LNCAP (cell line): Measurements from ENCODE around the gene RETREG1.

ENCODE experiments used
- CTCF ChIP-seq: fragments of 450-650 bp; IDR thresholded peaks from 2 replicates; pipeline ENCODE4 v1.5.1; 2017; ENCODE audit warnings: mild to moderate bottlenecking

Gene RETREG1

DNA sequence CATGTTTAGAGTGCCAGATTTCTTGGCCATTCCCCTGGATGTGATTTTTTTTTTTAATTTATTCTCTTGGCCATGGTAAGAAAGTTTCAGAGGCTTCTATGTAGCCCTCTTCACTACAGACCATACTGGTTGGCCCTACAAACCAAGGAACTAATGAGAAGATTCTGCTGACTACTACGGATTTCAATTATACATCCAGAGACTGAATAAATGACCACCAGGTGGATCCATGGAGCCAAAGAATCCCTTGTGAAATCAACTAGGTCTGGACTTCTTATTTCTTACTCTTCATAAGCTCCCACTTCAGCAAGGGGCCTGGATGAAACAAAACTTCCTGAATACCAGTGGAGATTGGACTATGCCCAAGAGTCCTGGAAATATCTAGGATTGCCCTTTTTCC lies 178.8 kb downstream of the RETREG1 start:
- peak; percentile 15; the same call in 1 of the 2 replicates for TF ChIP-seq CTCF

- no peak for TF ChIP-seq CTCF
Observed at GRCh38 chr5:16431490-16431889, 185.3 kb downstream of the RETREG1 start.

GRCh38 chr5:16430349-16431089 lies 186.3 kb downstream of the RETREG1 start:
- no peak for TF ChIP-seq CTCF

DNA sequence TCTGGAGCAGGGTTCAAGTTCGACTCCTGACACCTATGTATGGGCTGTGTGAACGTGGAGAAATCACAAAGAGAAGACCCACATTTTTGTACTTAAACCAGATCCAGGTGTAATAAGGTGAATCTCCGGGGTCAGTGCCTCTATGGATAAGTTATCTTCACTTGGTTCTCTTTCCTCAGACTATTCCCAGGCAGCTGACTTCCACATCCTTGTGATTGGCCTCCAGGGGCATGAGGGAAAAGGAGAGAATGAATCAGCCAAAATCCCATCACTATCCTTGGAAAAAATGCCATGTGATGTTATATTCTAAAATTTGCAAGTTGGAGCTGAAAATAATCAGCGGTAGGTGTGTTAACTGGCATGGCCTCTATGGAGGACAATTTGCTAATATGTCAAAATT lies 188.4 kb downstream of the RETREG1 start:
- no peak for TF ChIP-seq CTCF

DNA sequence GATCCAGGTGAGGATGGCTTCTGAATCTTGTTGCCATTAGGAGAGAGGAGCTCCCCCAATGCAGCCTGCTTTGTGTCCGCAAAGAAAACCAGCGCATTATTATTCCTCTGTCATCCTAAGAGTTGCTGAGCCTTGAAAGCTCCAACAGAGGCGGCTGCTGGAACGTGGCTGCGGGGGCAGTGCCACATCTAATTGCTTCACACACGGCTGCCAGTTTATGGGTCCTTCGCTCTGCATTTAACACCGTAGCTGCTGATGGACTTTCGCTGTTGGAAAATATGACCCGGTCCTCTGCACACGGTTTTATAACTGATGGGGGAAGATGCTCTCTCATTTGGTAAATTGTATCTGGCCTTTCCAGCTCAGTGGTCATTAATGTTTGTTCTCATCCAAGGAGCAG lies 189.2 kb downstream of the RETREG1 start:
- no peak for TF ChIP-seq CTCF
